Liver (tissue), 9 donors: Measurements from ENCODE around the gene ILK. TPM values are rescaled to one million over a fixed set of nuclear protein-coding genes. Genes with fewer than 3 reads are reported as not detected.

Experiments
- DNase-seq: peaks from one replicate; pipeline ENCODE4 v3.0.0-alpha.2; 2017; ENCODE audit warnings: low spot score
- H3K27ac ChIP-seq, 2 donors: one replicate each; pipeline ENCODE4 v1.7.0; 2013; ENCODE audit warnings: inconsistent platforms in 2 of 2, low read length in 2 of 2, control low read depth in 1 of 2, low read depth in 1 of 2, mild to moderate bottlenecking in 1 of 2
- H3K27me3 ChIP-seq, 4 donors: one replicate each; pipeline versions ENCODE4 v1.6.1 to v1.7.0; 2013; ENCODE audit warnings: low read length in 3 of 4, inconsistent platforms in 1 of 4, mild to moderate bottlenecking in 1 of 4, moderate library complexity in 1 of 4; ENCODE audit not compliant: control insufficient read depth in 4 of 4, insufficient read depth in 4 of 4
- H3K36me3 ChIP-seq, 4 donors: one replicate each; pipeline versions ENCODE4 v1.6.1 to v1.7.0; 2013; ENCODE audit warnings: low read length in 3 of 4, mild to moderate bottlenecking in 3 of 4, low read depth in 1 of 4, moderate library complexity in 1 of 4; ENCODE audit not compliant: control insufficient read depth in 4 of 4, insufficient read depth in 3 of 4
- H3K4me1 ChIP-seq, 4 donors: one replicate each; pipeline versions ENCODE4 v1.6.1 to v1.7.0; 2013; ENCODE audit warnings: low read length in 3 of 4, mild to moderate bottlenecking in 3 of 4, moderate library complexity in 1 of 4; ENCODE audit not compliant: control insufficient read depth in 4 of 4, insufficient read depth in 4 of 4
- H3K4me3 ChIP-seq, 3 donors: one replicate each; pipeline versions ENCODE4 v1.6.1 to v1.7.0; 2013; ENCODE audit warnings: low read length in 3 of 3, control low read depth in 1 of 3, low read depth in 1 of 3, mild to moderate bottlenecking in 1 of 3
- H3K9ac ChIP-seq, 2 donors: one replicate each; pipeline ENCODE4 v1.7.0; 2013; ENCODE audit warnings: low read length in 2 of 2, mild to moderate bottlenecking in 2 of 2, moderate library complexity in 2 of 2, control low read depth in 1 of 2, low read depth in 1 of 2
- H3K9me3 ChIP-seq, 4 donors: one replicate each; pipeline versions ENCODE4 v1.6.1 to v1.7.0; 2013; ENCODE audit warnings: low read length in 3 of 4; ENCODE audit not compliant: control insufficient read depth in 4 of 4
- ATF3 ChIP-seq: IDR thresholded peaks from 2 replicates; pipeline ENCODE4 v1.6.1; 2016; ENCODE audit warnings: antibody characterized with exemption
- CTCF ChIP-seq: fragments of 150-350 bp; IDR thresholded peaks from 2 replicates; pipeline ENCODE4 v1.5.1; 2017; ENCODE audit warnings: improper control_type of control experiment, low read depth, low read length; ENCODE audit not compliant: missing input control
- EGR1 ChIP-seq, 2 donors: IDR thresholded peaks; 2 replicates each; pipeline ENCODE4 v1.6.1; 2016 to 2018; ENCODE audit warnings: antibody characterized with exemption in 2 of 2, low read depth in 2 of 2
- FOXA1 ChIP-seq: IDR thresholded peaks from 2 replicates; pipeline ENCODE4 v1.6.1; 2016; ENCODE audit warnings: antibody characterized with exemption
- FOXA2 ChIP-seq: IDR thresholded peaks from 2 replicates; pipeline ENCODE4 v1.6.1; 2016; ENCODE audit warnings: antibody characterized with exemption
- GABPA ChIP-seq, 2 donors: IDR thresholded peaks in 1 of 2; conservative IDR thresholded peaks in 1 of 2; 2 replicates each; pipeline ENCODE4 v1.6.1; 2016; ENCODE audit warnings: antibody characterized with exemption in 2 of 2, mild to moderate bottlenecking in 1 of 2, moderate library complexity in 1 of 2
- HNF4A ChIP-seq, 2 donors: conservative IDR thresholded peaks; 2 replicates each; pipeline ENCODE4 v1.6.1; 2016; ENCODE audit warnings: antibody characterized with exemption in 2 of 2, mild to moderate bottlenecking in 2 of 2
- HNF4G ChIP-seq: IDR thresholded peaks from 2 replicates; pipeline ENCODE4 v1.6.1; 2016; ENCODE audit warnings: antibody characterized with exemption
- JUND ChIP-seq, 2 donors: IDR thresholded peaks; 2 replicates each; pipeline ENCODE4 v1.6.1; 2016; ENCODE audit warnings: antibody characterized with exemption in 2 of 2
- MAX ChIP-seq: IDR thresholded peaks from 2 replicates; pipeline ENCODE4 v1.6.1; 2016; ENCODE audit warnings: antibody characterized with exemption
- NR2F2 ChIP-seq: IDR thresholded peaks from 2 replicates; pipeline ENCODE4 v1.6.1; 2016; ENCODE audit warnings: antibody characterized with exemption
- RAD21 ChIP-seq, 2 donors: IDR thresholded peaks; 2 replicates each; pipeline ENCODE4 v1.6.1; 2016; ENCODE audit warnings: antibody characterized with exemption in 2 of 2, mild to moderate bottlenecking in 2 of 2
- REST ChIP-seq: IDR thresholded peaks from 2 replicates; pipeline ENCODE4 v1.6.1; 2016; ENCODE audit warnings: antibody characterized with exemption, mild to moderate bottlenecking
- RXRA ChIP-seq, 2 donors: IDR thresholded peaks; 2 replicates each; pipeline ENCODE4 v1.6.1; 2017 to 2018; ENCODE audit warnings: antibody characterized with exemption in 2 of 2, mild to moderate bottlenecking in 1 of 2
- TAF1 ChIP-seq: conservative IDR thresholded peaks from 2 replicates; pipeline ENCODE4 v1.6.1; 2016; ENCODE audit warnings: antibody characterized with exemption, mild to moderate bottlenecking
- YY1 ChIP-seq: IDR thresholded peaks from 2 replicates; pipeline ENCODE4 v1.6.1; 2016; ENCODE audit warnings: antibody characterized with exemption, mild to moderate bottlenecking
- ZBTB33 ChIP-seq: IDR thresholded peaks from 2 replicates; pipeline ENCODE4 v1.6.1; 2016; ENCODE audit warnings: antibody characterized with exemption
- WGBS: extraction: QIAGEN DNeasy Blood & Tissue Kit; methylation state at CpG from one replicate; pipeline ENCODE4 v1.1.7; 2013; 5-methylcytosine and 5-hydroxymethylcytosine counted together
- polyA plus RNA-seq, 2 donors: library from polyadenylated mRNA; stranded (reverse) in 1 of 2; unstranded in 1 of 2; fragments of 200-250 nt in 1 of 2; fragments of >200 nt in 1 of 2; fragmentation: Nextera tagmentation in 1 of 2; extraction: Ambion mirVana in 1 of 2; gene quantifications; one replicate each; pipeline versions ENCODE4 v1.2.1 to v1.2.3, GENCODE V29; 2013 to 2015
- total RNA-seq, 2 donors: library from RNA; depleted of rRNA; stranded (reverse); fragments of >200 nt; gene quantifications; one replicate each; pipeline ENCODE4 v1.2.3, GENCODE V29; 2014
- donor health status: healthy.
- donor health status: healthy.
- donor health status: healthy.
- donor health status: healthy.
- donor health status: healthy.

The ILK gene
- total and polyA plus RNA-seq, 4 donors, result 29.6 to 69.1 (median 48.2) TPM

DNA sequence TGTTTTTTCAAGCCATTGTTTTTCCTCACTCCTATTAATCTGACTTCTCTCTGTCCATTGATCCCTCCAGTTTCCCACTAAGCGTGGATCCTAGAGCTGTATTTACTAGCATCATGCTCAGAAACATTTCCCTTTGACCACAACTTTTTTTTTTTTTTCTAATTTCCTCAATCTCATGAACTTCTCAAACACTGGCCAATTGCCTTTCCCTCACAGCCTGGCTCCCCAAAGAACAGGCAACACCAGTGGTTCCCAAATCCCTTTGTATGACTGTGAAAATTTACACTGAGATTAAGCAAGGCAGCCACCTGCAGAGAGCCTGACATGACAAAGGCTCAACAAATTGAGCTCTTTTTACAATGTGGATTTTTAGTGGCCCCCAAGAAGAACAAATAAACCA, 17.1 kb downstream of the ILK start:
- TF ChIP-seq RAD21 (IDR thresholded peaks at IDR 0.05), result no peak
- no peak for TF ChIP-seq TAF1
- no peak for TF ChIP-seq FOXA2
- TF ChIP-seq ATF3, result no peak
- no peak for TF ChIP-seq RXRA (IDR thresholded peaks at IDR 0.05)
- TF ChIP-seq CTCF, result no peak
- no peak for TF ChIP-seq HNF4G
- no peak for TF ChIP-seq GABPA (IDR thresholded peaks at IDR 0.05 in 1 of 2, conservative IDR thresholded peaks at IDR 0.05 in 1 of 2)
- TF ChIP-seq NR2F2, result no peak
- TF ChIP-seq FOXA1, result no peak
- TF ChIP-seq JUND (IDR thresholded peaks at IDR 0.05), result no peak
- TF ChIP-seq REST, result no peak
- peaks cover 0 to 4% (median under 1%) of the 10 kb centered on the region in 4 donors for H3K36me3 ChIP-seq
- 83% methylated on average over 1 of the region's 1 CpG for WGBS
- no peak overlapping the region for H3K4me3 ChIP-seq
- H3K27ac ChIP-seq, result no peak overlapping the region
- H3K9me3 ChIP-seq, result no peaks in the 10 kb centered on the region
- no peak for DNase-seq
- no peaks in the 10 kb centered on the region for H3K27me3 ChIP-seq
- H3K4me1 ChIP-seq, result peaks cover 0 to 24% (median 12%) of the 10 kb centered on the region in 4 donors
- no peak overlapping the region for H3K9ac ChIP-seq

DNA sequence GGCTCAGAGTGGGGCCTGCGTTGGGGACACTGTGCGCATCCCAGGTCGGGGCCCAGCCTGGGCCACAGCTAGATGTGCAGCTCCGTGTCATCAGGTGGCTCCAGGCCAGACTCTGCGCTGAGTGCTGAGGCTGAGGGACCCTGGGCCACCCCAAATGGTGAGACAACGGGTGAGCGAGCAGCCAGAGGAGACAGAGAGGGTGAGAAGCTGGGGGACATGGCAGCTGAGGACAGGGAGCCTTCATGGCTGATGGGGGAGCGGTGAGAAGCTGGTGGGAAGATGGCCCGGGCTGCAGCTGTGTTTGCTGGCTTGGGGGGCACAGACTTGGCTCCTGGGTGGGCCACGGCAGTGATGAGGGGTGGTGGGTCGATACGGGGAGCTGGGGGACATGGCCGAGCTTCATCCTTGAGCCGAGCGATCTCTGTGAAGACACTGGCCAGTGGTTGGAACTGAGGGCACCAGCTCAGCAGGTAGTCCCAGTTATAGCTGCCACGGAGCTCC, 18.2 kb downstream of the ILK start:
- H3K4me3 ChIP-seq, result no peak overlapping the region
- no peaks in the 10 kb centered on the region for H3K36me3 ChIP-seq
- H3K27ac ChIP-seq, result no peak overlapping the region
- 90% methylated on average over 16 of the region's 16 CpGs for WGBS
- TF ChIP-seq FOXA2 (no peak), TAF1 (no peak), HNF4G (no peak), HNF4A (conservative IDR thresholded peaks at IDR 0.05) (no peak), JUND (IDR thresholded peaks at IDR 0.05) (no peak), EGR1 (IDR thresholded peaks at IDR 0.05; ENCODE audit: low read depth in 2 of 2) (no peak), NR2F2 (no peak), MAX (no peak), CTCF (no peak), RAD21 (IDR thresholded peaks at IDR 0.05) (no peak), RXRA (IDR thresholded peaks at IDR 0.05) (no peak), YY1 (no peak), ZBTB33 (no peak), ATF3 (no peak)
- peaks cover 0 to 24% (median 12%) of the 10 kb centered on the region in 4 donors for H3K4me1 ChIP-seq
- H3K27me3 ChIP-seq, result no peaks in the 10 kb centered on the region
- H3K9me3 ChIP-seq, result no peaks in the 10 kb centered on the region
- no peak overlapping the region for H3K9ac ChIP-seq
- no peak for DNase-seq
